Peyer's patch (tissue), 4 donors: Measurements from ENCODE around the gene ALDOB.

Experiments used
- POLR2A ChIP-seq, 2 donors: fragments of 450-650 bp; IDR thresholded peaks; one replicate each; pipeline ENCODE4 v1.5.1; 2017; ENCODE audit warnings: antibody characterized with exemption in 2 of 2, mild to moderate bottlenecking in 2 of 2, moderate library complexity in 2 of 2
- TF ChIP-seq, protein P1 (sequence below), 6 experiments: fragments of 450-650 bp in 4 of 6; fragments of 200-600 bp in 2 of 6; sonication (generic) in 1 of 6; IDR thresholded peaks; one replicate each; pipeline ENCODE4 v1.5.1; 2017 to 2019; ENCODE audit warnings: antibody characterized with exemption in 6 of 6, mild to moderate bottlenecking in 3 of 6, moderate library complexity in 1 of 6

DNA sequence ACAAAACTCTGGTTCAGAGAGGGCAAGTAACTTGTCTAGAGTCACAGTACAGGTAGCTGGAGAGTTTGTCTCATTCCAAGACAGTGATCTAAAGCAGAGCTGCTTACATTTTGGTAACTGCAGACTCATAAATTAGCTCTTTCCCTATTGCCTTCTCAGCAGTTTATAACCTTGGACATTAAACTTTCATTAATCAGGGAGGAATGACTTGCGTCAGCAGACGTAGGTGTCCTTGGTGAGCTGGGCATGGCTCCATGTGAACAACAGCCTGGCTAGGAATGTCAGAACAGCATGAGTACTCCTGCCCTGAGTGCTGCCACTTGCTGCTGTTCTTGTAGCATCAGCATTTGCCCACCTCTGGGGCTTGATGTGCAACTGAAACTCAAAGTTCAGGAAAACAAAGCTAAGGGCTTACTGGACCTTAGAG lies 2.2 kb upstream of the ALDOB start:
- TF ChIP-seq, protein P1, sequence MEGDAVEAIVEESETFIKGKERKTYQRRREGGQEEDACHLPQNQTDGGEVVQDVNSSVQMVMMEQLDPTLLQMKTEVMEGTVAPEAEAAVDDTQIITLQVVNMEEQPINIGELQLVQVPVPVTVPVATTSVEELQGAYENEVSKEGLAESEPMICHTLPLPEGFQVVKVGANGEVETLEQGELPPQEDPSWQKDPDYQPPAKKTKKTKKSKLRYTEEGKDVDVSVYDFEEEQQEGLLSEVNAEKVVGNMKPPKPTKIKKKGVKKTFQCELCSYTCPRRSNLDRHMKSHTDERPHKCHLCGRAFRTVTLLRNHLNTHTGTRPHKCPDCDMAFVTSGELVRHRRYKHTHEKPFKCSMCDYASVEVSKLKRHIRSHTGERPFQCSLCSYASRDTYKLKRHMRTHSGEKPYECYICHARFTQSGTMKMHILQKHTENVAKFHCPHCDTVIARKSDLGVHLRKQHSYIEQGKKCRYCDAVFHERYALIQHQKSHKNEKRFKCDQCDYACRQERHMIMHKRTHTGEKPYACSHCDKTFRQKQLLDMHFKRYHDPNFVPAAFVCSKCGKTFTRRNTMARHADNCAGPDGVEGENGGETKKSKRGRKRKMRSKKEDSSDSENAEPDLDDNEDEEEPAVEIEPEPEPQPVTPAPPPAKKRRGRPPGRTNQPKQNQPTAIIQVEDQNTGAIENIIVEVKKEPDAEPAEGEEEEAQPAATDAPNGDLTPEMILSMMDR (IDR thresholded peaks at IDR 0.05), result no peak
- peak; percentile 49 to 93 for TF ChIP-seq POLR2A (IDR thresholded peaks at IDR 0.05)
